Thyroid gland (tissue), 4 donors: ENCODE measurements around the gene TTC9B. TPM values are rescaled to one million over a fixed set of nuclear protein-coding genes. Genes with fewer than 3 reads are reported as not detected.

Source experiments
- DNase-seq, 2 donors: peaks; one replicate each; pipeline ENCODE4 v3.0.0-alpha.2; 2019
- H3K27ac ChIP-seq, 3 donors: fragments of 200-600 bp; sonication (generic); 1 replicate in 2 of 3; 2 replicates in 1 of 3; pipeline ENCODE4 v1.5.1; 2016 to 2019; ENCODE audit warnings: mild to moderate bottlenecking in 1 of 3, moderate library complexity in 1 of 3
- H3K27me3 ChIP-seq: fragments of 200-600 bp; sonication (generic); one replicate; pipeline ENCODE4 v1.5.1; 2019
- H3K36me3 ChIP-seq, 2 donors: fragments of 200-600 bp; sonication (generic); one replicate each; pipeline ENCODE4 v1.5.1; 2016 to 2019
- H3K4me1 ChIP-seq, 2 donors: fragments of 200-600 bp; sonication (generic); one replicate each; pipeline ENCODE4 v1.5.1; 2017 to 2019
- H3K4me3 ChIP-seq, 3 donors: fragments of 200-600 bp; sonication (generic); replicated peaks in 1 of 3; 1 replicate in 2 of 3; 2 replicates in 1 of 3; pipeline ENCODE4 v1.5.1; 2016; ENCODE audit warnings: mild to moderate bottlenecking in 1 of 3
- H3K9me3 ChIP-seq: fragments of 200-600 bp; sonication (generic); one replicate; pipeline ENCODE4 v1.5.1; 2017
- POLR2A ChIP-seq, 2 donors: fragments of 450-650 bp; IDR thresholded peaks; one replicate each; pipeline ENCODE4 v1.6.1; 2017; ENCODE audit warnings: antibody characterized with exemption in 2 of 2, mild to moderate bottlenecking in 2 of 2, moderate library complexity in 1 of 2
- WGBS, 2 donors: methylation state at CpG; one replicate each; pipeline ENCODE4 v1.1.5; 2017; 5-methylcytosine and 5-hydroxymethylcytosine counted together
- intact Hi-C: fragments of 100-400 bp; cut with DNase I; formaldehyde crosslinking; loops from one replicate; pipeline ENCODE4 v1.15.1; 2023
- total RNA-seq, 4 donors: library from RNA; depleted of rRNA; stranded (reverse); fragments of >200 nt; gene quantifications; one replicate each; pipeline ENCODE4 v1.2.3, GENCODE V29; 2016
- TF ChIP-seq, protein P1 (sequence below), 6 experiments: fragments of 200-600 bp in 3 of 6; fragments of 450-650 bp in 3 of 6; sonication (generic) in 3 of 6; IDR thresholded peaks; one replicate each; pipeline ENCODE4 v1.5.1; 2016 to 2019; ENCODE audit warnings: antibody characterized with exemption in 6 of 6, mild to moderate bottlenecking in 2 of 6, inconsistent platforms in 1 of 6, moderate library complexity in 1 of 6

The TTC9B gene
- total RNA-seq, 4 donors from 2014 or later = not detected

DNA sequence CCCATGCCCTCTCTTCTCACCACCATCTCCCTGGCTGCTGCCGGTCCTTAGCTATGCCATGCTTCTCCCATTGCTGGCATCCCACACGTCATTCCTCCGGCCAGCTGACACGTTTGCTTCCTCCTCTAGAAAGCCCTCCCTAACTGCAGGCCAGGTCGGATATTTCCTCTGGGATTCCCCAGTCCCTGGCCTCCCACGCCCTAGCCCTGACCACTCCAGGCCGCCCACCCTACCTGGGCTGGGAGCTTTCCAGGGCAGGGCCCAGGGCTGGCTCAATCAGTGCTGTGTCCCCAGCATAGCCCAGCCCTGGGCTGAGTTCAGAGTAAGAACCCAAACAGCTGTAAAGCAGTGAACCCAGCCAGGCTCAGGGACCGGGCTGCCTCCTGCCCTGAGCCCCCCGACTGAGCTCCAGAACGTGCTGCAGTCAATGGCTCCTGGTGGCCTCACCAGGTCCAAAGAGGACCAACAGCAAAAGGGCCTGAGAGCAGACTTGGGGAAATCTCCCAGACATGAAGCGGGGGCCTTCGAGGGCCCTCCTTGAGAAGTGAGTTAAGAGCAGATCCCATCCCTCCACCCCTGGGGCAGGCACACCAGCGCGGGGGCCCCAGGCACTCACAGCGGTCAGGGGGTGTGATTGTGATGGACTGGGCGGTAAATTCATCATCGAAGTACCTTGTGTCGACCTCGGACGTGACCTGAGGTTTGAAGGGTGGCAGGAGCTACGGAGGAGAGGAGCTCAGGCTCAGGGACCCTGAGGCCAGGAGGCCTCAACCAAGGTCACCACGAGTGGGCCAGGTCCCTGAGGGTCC, 16.4 kb upstream of the TTC9B start:
- DNase-seq = no peak
- H3K4me1 ChIP-seq = peaks cover 0 to 15% of the 10 kb centered on the region in 2 donors
- peaks cover 52 to 63% of the 10 kb centered on the region in 2 donors for H3K36me3 ChIP-seq
- TF ChIP-seq POLR2A (IDR thresholded peaks at IDR 0.05) = no peak
- TF ChIP-seq, protein P1, sequence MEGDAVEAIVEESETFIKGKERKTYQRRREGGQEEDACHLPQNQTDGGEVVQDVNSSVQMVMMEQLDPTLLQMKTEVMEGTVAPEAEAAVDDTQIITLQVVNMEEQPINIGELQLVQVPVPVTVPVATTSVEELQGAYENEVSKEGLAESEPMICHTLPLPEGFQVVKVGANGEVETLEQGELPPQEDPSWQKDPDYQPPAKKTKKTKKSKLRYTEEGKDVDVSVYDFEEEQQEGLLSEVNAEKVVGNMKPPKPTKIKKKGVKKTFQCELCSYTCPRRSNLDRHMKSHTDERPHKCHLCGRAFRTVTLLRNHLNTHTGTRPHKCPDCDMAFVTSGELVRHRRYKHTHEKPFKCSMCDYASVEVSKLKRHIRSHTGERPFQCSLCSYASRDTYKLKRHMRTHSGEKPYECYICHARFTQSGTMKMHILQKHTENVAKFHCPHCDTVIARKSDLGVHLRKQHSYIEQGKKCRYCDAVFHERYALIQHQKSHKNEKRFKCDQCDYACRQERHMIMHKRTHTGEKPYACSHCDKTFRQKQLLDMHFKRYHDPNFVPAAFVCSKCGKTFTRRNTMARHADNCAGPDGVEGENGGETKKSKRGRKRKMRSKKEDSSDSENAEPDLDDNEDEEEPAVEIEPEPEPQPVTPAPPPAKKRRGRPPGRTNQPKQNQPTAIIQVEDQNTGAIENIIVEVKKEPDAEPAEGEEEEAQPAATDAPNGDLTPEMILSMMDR (IDR thresholded peaks at IDR 0.05) = no peak
- no peaks in the 10 kb centered on the region for H3K27me3 ChIP-seq
- H3K9me3 ChIP-seq = no peaks in the 10 kb centered on the region
- intact Hi-C loops = loop anchor here (5.0 kb wide), 1 partner anchor 48 kb away; no protein-coding TSS in a partner anchor
- no peak overlapping the region for H3K4me3 ChIP-seq
- 87 to 91% methylated on average over 20 to 22 of the region's 22 CpGs for WGBS, 2 donors
- H3K27ac ChIP-seq = no peak overlapping the region

- WGBS, 2 donors = 90 to 95% methylated on average over 20 of the region's 20 CpGs
- Histone ChIP-seq H3K4me1 (peaks cover 0 to 15% of the 10 kb centered on the region in 2 donors), H3K27me3 (no peaks in the 10 kb centered on the region), H3K27ac (peak overlapping the region in 1 of 3 donors; percentile 2), H3K4me3 (no peak overlapping the region), H3K36me3 (peaks cover 45 to 56% of the 10 kb centered on the region in 2 donors), H3K9me3 (no peaks in the 10 kb centered on the region)
- no peak for DNase-seq
- intact Hi-C loops = no loop called here
- TF ChIP-seq POLR2A (IDR thresholded peaks at IDR 0.05) = no peak
- TF ChIP-seq, protein P1 (IDR thresholded peaks at IDR 0.05) = no peak
Observed at GRCh38 chr19:40233811-40234389, 15.7 kb upstream of the TTC9B start.

DNA sequence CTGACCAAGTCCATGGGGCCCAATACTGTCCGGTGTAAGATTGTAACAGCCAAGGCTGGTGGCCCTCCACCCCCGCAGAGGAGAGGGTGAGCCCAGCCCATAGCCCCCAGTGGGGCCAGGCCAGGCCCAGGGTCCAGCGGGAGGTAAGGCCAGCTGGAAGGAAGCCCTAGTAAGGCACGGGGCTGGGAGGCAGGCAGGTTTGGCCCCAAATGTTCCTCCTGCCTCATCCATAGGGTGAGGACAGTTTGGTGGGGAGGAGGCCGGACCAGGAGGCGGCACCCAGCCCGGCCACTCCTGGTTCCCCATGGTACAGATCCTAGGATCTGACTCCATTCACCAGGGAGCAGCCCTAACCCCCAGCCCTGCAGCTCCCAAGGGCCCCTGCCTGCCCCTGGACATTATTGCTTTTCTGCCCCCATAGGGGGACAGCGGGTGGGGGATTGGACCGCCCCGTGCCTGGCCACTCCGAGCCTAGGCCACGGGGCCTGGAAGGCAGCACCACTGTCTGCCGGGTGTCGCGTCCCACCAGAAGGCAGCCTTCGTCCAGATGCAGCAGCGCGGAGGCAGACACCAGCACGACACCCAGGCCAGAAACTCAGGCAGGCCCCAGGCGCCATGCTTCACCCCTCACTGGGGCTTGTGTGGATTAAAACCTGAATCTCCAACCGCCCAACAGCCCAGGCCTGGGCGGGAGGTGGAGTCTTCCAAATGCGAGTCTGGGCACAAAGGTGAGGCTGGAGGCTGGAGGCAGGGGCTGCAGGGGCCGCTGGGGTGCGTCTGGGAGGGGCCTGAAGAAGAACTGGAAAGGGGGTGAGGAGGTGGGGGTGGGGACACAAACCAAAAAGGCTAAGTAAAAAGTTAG, 15.0 kb upstream of the TTC9B start:
- DNase-seq = no peak
- Histone ChIP-seq H3K9me3 (no peaks in the 10 kb centered on the region), H3K27ac (peak overlapping the region in 1 of 3 donors; percentile 23), H3K36me3 (peaks cover 43 to 49% of the 10 kb centered on the region in 2 donors), H3K4me1 (peaks cover 0 to 15% of the 10 kb centered on the region in 2 donors), H3K4me3 (no peak overlapping the region), H3K27me3 (no peaks in the 10 kb centered on the region)
- intact Hi-C loops = no loop called here
- WGBS, 2 donors = 90 to 94% methylated on average over 10 to 12 of the region's 25 CpGs
- TF ChIP-seq POLR2A (IDR thresholded peaks at IDR 0.05) = no peak
- TF ChIP-seq, protein P1 (IDR thresholded peaks at IDR 0.05) = no peak

- Histone ChIP-seq H3K4me3 (no peak overlapping the region), H3K27ac (peak overlapping the region in 1 of 3 donors; percentile 23), H3K4me1 (peaks cover 0 to 15% of the 10 kb centered on the region in 2 donors), H3K9me3 (no peaks in the 10 kb centered on the region), H3K36me3 (peaks cover 42 to 43% of the 10 kb centered on the region in 2 donors), H3K27me3 (no peaks in the 10 kb centered on the region)
- TF ChIP-seq, protein P1 (IDR thresholded peaks at IDR 0.05) = no peak
- TF ChIP-seq POLR2A (IDR thresholded peaks at IDR 0.05) = no peak
- DNase-seq = no peak
- 60 to 85% methylated on average over 2 to 10 of the region's 12 CpGs for WGBS, 2 donors
- intact Hi-C loops = no loop called here
Observed at GRCh38 chr19:40232479-40232878, 14.3 kb upstream of the TTC9B start.
